ENCODE measurements around the gene ACTR8. TPM values are rescaled to one million over a fixed set of nuclear protein-coding genes. Genes with fewer than 3 reads are reported as not detected.

Gene ACTR8
- polyA plus RNA-seq, 3 donors: 8.3 to 12.2 (median 10.7) TPM

GRCh38 chr3:53833700-53834099 lies 48.3 kb downstream of the ACTR8 start:
- Histone ChIP-seq H3K79me2 (ENCODE audit: insufficient read depth, low read length) (no peaks in the 10 kb centered on the region), H3K27ac (ENCODE audit: low read depth in 1 of 2, low read length in 2 of 2) (no peak overlapping the region), H3K27me3 (ENCODE audit: control insufficient read depth in 2 of 2, insufficient read depth in 2 of 2, low read length in 2 of 2) (no peaks in the 10 kb centered on the region), H3K4me3 (replicated peaks in 1 of 3; ENCODE audit: low read depth in 2 of 3, low read length in 3 of 3) (no peak overlapping the region), H3K4me1 (ENCODE audit: control insufficient read depth in 1 of 2, insufficient read depth in 2 of 2, low read length in 2 of 2) (peaks cover 19 to 22% of the 10 kb centered on the region in 2 donors), H3K9me3 (replicated peaks in 1 of 2; ENCODE audit: control insufficient read depth in 1 of 2, insufficient read depth in 1 of 2, low read length in 2 of 2) (no peaks in the 10 kb centered on the region), H3K36me3 (replicated peaks in 1 of 2; ENCODE audit: control insufficient read depth in 1 of 2, insufficient read depth in 2 of 2, low read length in 2 of 2) (no peaks in the 10 kb centered on the region), H3K9ac (ENCODE audit: insufficient read depth, low read length, poor library complexity, severe bottlenecking) (no peak overlapping the region), H3K4me2 (replicated peaks; ENCODE audit: extremely low read depth, low read length, poor library complexity, severe bottlenecking) (no peak overlapping the region), H2AFZ (ENCODE audit: insufficient read depth, low read depth, low read length, poor library complexity, severe bottlenecking) (peak overlapping the region; percentile 40), H4K20me1 (ENCODE audit: insufficient read depth, low read length) (no peaks in the 10 kb centered on the region)
- Mint-ChIP-seq H3K4me1 (peaks cover 20% of the 10 kb centered on the region), H3K36me3 (peaks cover 0 to 2% of the 10 kb centered on the region in 2 donors), H3K27me3 (ENCODE audit: low read depth in 3 of 3) (peaks cover 2 to 6% (median 4%) of the 10 kb centered on the region in 3 donors), H3K4me3 (no peak overlapping the region), H3K27ac (peak overlapping the region in 5 of 7 donors; percentile 32 to 79 (median 42)), H3K9me3 (no peaks in the 10 kb centered on the region)
- intact Hi-C loops (cut with micrococcal nuclease): no loop called here
- TF ChIP-seq CTCF (IDR thresholded peaks at IDR 0.05): no peak
- DNase-seq: peak in 2 of 3 donors; percentile 4 to 29
- WGBS (ENCODE audit: insufficient coverage): 0% methylated on average over 1 of the region's 5 CpGs

- H3K27ac ChIP-seq (ENCODE audit: low read depth in 1 of 2, low read length in 2 of 2): no peak overlapping the region
- no peak overlapping the region for H3K9ac ChIP-seq (ENCODE audit: insufficient read depth, low read length, poor library complexity, severe bottlenecking)
- 89% methylated on average over 4 of the region's 9 CpGs for WGBS (ENCODE audit: insufficient coverage)
These were observed 48.8 kb downstream of the ACTR8 start for GRCh38 chr3:53833053-53833645.

More at GRCh38 chr3:53833053-53833645, 48.8 kb downstream of the ACTR8 start:
- no peaks in the 10 kb centered on the region for H3K79me2 ChIP-seq (ENCODE audit: insufficient read depth, low read length)
- H3K4me1 Mint-ChIP-seq: peaks cover 20% of the 10 kb centered on the region
- peaks cover 0 to 2% of the 10 kb centered on the region in 2 donors for H3K36me3 Mint-ChIP-seq
- no peak for DNase-seq
- peaks cover 0 to 6% (median 0%) of the 10 kb centered on the region in 3 donors for H3K27me3 Mint-ChIP-seq (ENCODE audit: low read depth in 3 of 3)
- H3K27ac Mint-ChIP-seq: peak overlapping the region in 1 of 7 donors; percentile 42
- no peaks in the 10 kb centered on the region for H3K9me3 ChIP-seq (replicated peaks in 1 of 2; ENCODE audit: control insufficient read depth in 1 of 2, insufficient read depth in 1 of 2, low read length in 2 of 2)
- H3K4me1 ChIP-seq (ENCODE audit: control insufficient read depth in 1 of 2, insufficient read depth in 2 of 2, low read length in 2 of 2): peaks cover 19 to 22% of the 10 kb centered on the region in 2 donors
- no peaks in the 10 kb centered on the region for H3K9me3 Mint-ChIP-seq
- H3K4me3 Mint-ChIP-seq: no peak overlapping the region
- H3K27me3 ChIP-seq (ENCODE audit: control insufficient read depth in 2 of 2, insufficient read depth in 2 of 2, low read length in 2 of 2): no peaks in the 10 kb centered on the region
- H2AFZ ChIP-seq (ENCODE audit: insufficient read depth, low read depth, low read length, poor library complexity, severe bottlenecking): no peak overlapping the region
- TF ChIP-seq CTCF (IDR thresholded peaks at IDR 0.05): no peak
- H3K4me2 ChIP-seq (replicated peaks; ENCODE audit: extremely low read depth, low read length, poor library complexity, severe bottlenecking): no peak overlapping the region
- intact Hi-C loops (cut with micrococcal nuclease): no loop called here
- no peaks in the 10 kb centered on the region for H4K20me1 ChIP-seq (ENCODE audit: insufficient read depth, low read length)
- no peaks in the 10 kb centered on the region for H3K36me3 ChIP-seq (replicated peaks in 1 of 2; ENCODE audit: control insufficient read depth in 1 of 2, insufficient read depth in 2 of 2, low read length in 2 of 2)
- no peak overlapping the region for H3K4me3 ChIP-seq (replicated peaks in 1 of 3; ENCODE audit: low read depth in 2 of 3, low read length in 3 of 3)

Data from CD14-positive monocyte (primary cell).